Measurements from ENCODE around the gene SH3PXD2A.

DNA sequence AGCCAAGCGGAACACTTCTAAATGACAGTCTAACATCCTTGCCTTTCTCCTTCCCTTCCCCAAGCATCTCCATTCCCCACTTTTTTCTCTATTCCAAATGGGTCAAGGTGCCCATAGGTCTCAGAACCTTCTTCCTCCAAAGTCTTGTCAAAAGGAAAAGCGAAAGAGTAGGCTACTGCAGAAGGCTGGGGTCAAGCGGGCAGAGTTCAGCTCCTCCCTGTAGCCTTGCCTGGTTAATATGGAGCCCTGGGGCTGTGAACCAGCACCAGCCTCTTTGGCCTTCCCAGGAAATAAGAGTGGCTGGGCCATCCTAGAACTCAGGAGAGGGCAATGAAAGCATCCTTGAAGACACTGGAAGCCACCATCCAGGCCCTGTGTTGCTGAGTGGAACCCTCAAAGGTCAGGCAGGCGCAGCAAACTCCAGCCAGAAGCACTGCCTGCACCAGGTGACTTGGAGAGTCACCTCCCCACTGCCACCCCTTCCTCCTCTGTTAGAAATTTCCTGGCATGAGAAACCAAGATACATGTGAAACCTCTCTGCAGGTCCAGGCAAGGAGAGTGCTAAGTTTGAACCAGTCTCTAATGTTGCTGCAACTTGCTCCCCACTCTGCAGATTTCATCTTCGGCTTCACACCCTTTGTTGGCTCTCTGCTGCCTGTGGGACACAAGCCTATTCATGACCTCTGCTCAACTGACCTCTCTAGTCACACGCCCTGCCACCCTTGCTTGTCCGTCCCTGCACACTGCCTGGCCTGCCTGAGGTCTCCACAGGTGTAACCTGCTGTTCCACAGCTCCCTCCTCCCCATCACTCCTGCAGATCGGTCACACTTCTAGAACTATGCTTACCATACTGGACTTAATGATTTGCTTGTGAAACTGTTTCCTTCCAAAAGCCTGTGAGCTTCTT, 74.9 kb downstream of the SH3PXD2A start:
- no peak for TF ChIP-seq POLR2A (IDR thresholded peaks at IDR 0.05; ENCODE audit: low read depth, low read length)
- TF ChIP-seq TAF1 (IDR thresholded peaks at IDR 0.05; ENCODE audit: borderline replicate concordance, low read depth, low read length): no peak
- no peak for TF ChIP-seq POLR2AphosphoS5 (IDR thresholded peaks at IDR 0.05; ENCODE audit: low read depth, low read length)
